Activated T-cell treated with anti-CD3 and anti-CD28 coated beads for 48 hours (primary cell): Measurements from ENCODE around the gene TBX3.

Source experiments
- DNase-seq: peaks from one replicate; pipeline ENCODE4 v3.0.0-alpha.2; 2020; ENCODE audit warnings: low read depth

TBX3 gene

GRCh38 chr12:114668151-114668885 is 15.7 kb downstream of the TBX3 start:
- peak; percentile 28 for DNase-seq

- no peak for DNase-seq
Observed at GRCh38 chr12:114667669-114668150, 16.3 kb downstream of the TBX3 start.

- no peak for DNase-seq
Observed at GRCh38 chr12:114666746-114667668, 17.0 kb downstream of the TBX3 start.

- no peak for DNase-seq
Observed at GRCh38 chr12:114665411-114666260, 18.3 kb downstream of the TBX3 start.

GRCh38 chr12:114664651-114665320 is 19.2 kb downstream of the TBX3 start:
- no peak for DNase-seq

- peak; percentile 38 for DNase-seq
Observed at GRCh38 chr12:114662512-114663177, 21.3 kb downstream of the TBX3 start.

- no peak for DNase-seq
Observed at GRCh38 chr12:114661245-114661644, 22.7 kb downstream of the TBX3 start.

GRCh38 chr12:114659084-114659483 is 24.9 kb downstream of the TBX3 start:
- DNase-seq = no peak

GRCh38 chr12:114658002-114658441 is 26.0 kb downstream of the TBX3 start:
- no peak for DNase-seq

- no peak for DNase-seq
Observed at GRCh38 chr12:114657597-114657920, 26.4 kb downstream of the TBX3 start.

- DNase-seq = no peak
Observed at GRCh38 chr12:114656906-114657596, 26.9 kb downstream of the TBX3 start.

- no peak for DNase-seq
Observed at GRCh38 chr12:114655934-114656749, 27.8 kb downstream of the TBX3 start.

GRCh38 chr12:114649585-114649984 is 34.4 kb downstream of the TBX3 start:
- no peak for DNase-seq

- DNase-seq = no peak
Observed at GRCh38 chr12:114648711-114649110, 35.3 kb downstream of the TBX3 start.

- DNase-seq = no peak
Observed at GRCh38 chr12:114638790-114639435, 45.1 kb downstream of the TBX3 start.

GRCh38 chr12:114636723-114637480 is 47.1 kb downstream of the TBX3 start:
- no peak for DNase-seq

GRCh38 chr12:114631242-114631641 is 52.7 kb downstream of the TBX3 start:
- no peak for DNase-seq

GRCh38 chr12:114628199-114628598 is 55.8 kb downstream of the TBX3 start:
- no peak for DNase-seq
